ENCODE data around the gene GRN.

GRCh38 chr17:44308320-44308818 is 36.7 kb upstream of the GRN start, which contains the start of gene RUNDC3A:
- TF ChIP-seq CTCF (IDR thresholded peaks at IDR 0.05; ENCODE audit: control extremely low read depth in 1 of 3, insufficient read depth in 1 of 3, low read depth in 1 of 3, low read length in 3 of 3): no peak
- TF ChIP-seq POLR2A (IDR thresholded peaks at IDR 0.05; ENCODE audit: control extremely low read depth in 1 of 2, low read depth in 2 of 2, low read length in 2 of 2): peak in 1 of 2 experiments; percentile 46; a peak in 1 of 3 replicates
- no peak for TF ChIP-seq BRCA1 (IDR thresholded peaks at IDR 0.05; ENCODE audit: low read depth, low read length)
- no peak for TF ChIP-seq USF2 (IDR thresholded peaks at IDR 0.05; ENCODE audit: low read length)
- no peak for TF ChIP-seq MAX (IDR thresholded peaks at IDR 0.05)
- TF ChIP-seq SIN3A (conservative IDR thresholded peaks at IDR 0.05 in 1 of 2, IDR thresholded peaks at IDR 0.05 in 1 of 2; ENCODE audit: low read depth in 1 of 2, low read length in 2 of 2): peak; percentile 84 to 92; a peak in 3 of 4 replicates
- no peak for TF ChIP-seq CEBPB (IDR thresholded peaks at IDR 0.05; ENCODE audit: low read depth, low read length)
- peak; percentile 35; the same call in 1 of the 2 replicates for TF ChIP-seq TAF1 (IDR thresholded peaks at IDR 0.05; ENCODE audit: low read depth, low read length)
